ENCODE data around the gene SMS.

The SMS gene

GRCh38 chrX:21968333-21968732 is 27.8 kb downstream of the SMS start:
- TF ChIP-seq CTCF (IDR thresholded peaks at IDR 0.05; ENCODE audit: insufficient read depth, missing control alignments): no peak
- FAIRE-seq: no peak
- no peak for DNase-seq (ENCODE audit: insufficient read length, low spot score)

DNA sequence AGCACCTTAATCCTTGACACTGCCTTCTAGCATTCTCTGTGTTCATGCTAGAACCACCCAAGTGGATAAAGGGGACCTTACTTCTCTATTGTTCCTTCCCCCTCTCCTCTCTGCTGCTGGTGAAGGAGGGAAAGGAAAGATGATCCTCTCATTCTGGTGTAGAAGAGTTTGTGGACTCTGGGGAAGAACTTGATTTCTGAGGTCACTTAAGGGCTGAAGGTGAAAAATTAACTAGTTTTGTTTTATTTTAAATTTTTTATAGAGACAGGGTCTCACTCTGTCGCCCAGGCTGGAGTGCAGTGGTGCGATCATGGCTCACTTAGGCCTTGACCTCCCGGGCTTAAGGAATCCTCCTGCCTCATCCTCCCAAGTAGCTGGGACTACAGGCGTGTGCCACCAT is 29.8 kb downstream of the SMS start:
- no peak for TF ChIP-seq CTCF (IDR thresholded peaks at IDR 0.05; ENCODE audit: insufficient read depth, missing control alignments)
- FAIRE-seq (no peak), DNase-seq (ENCODE audit: insufficient read length, low spot score) (no peak)

DNA sequence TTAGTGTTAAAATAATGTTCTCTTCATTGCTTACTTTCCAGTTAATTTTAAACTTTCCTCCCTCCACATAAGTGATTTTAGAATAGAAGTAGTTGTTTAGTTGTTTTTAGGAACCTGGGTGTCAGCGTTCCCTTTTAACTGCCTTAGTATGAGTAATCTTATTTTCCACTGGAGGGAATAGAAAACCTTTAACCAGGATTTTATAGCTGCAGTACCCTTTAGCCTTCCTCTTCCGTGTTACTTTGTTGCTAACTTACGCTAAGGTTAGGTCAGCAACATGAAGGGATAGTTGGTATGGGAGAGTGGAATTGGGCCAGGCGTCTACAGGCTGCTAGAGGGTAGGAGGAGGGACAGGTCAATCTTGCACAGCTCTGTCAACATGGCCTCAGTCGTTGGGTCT is 31.5 kb downstream of the SMS start:
- DNase-seq (ENCODE audit: insufficient read length, low spot score) (no peak), FAIRE-seq (no peak)
- TF ChIP-seq CTCF (IDR thresholded peaks at IDR 0.05; ENCODE audit: insufficient read depth, missing control alignments): no peak

GRCh38 chrX:21972721-21973120 is 32.2 kb downstream of the SMS start:
- no peak for TF ChIP-seq CTCF (IDR thresholded peaks at IDR 0.05; ENCODE audit: insufficient read depth, missing control alignments)
- no peak for FAIRE-seq
- DNase-seq (ENCODE audit: insufficient read length, low spot score): no peak

GRCh38 chrX:21973321-21974010 is 33.0 kb downstream of the SMS start:
- DNase-seq (ENCODE audit: insufficient read length, low spot score) (no peak), FAIRE-seq (no peak)
- TF ChIP-seq CTCF (IDR thresholded peaks at IDR 0.05; ENCODE audit: insufficient read depth, missing control alignments): no peak

- no peak for TF ChIP-seq CTCF (IDR thresholded peaks at IDR 0.05; ENCODE audit: insufficient read depth, missing control alignments)
- FAIRE-seq (no peak), DNase-seq (ENCODE audit: insufficient read length, low spot score) (no peak)
Measured at GRCh38 chrX:21974011-21974385, 33.5 kb downstream of the SMS start.

- no peak for TF ChIP-seq CTCF (IDR thresholded peaks at IDR 0.05; ENCODE audit: insufficient read depth, missing control alignments)
- DNase-seq (ENCODE audit: insufficient read length, low spot score) (no peak), FAIRE-seq (no peak)
Measured at GRCh38 chrX:21975242-21975641, 34.7 kb downstream of the SMS start.

All from D721Med (cell line).